GM12878 (cell line): ENCODE measurements around the gene GRIK4. TPM values are rescaled to one million over a fixed set of nuclear protein-coding genes. Genes with fewer than 3 reads are reported as not detected.

Experiments used
- ATAC-seq: fragments of 200-7000 bp; cut with Tn5 transposase; 3 replicates; pipeline ENCODE4 v1.9.1; 2020; ENCODE audit warnings: mild to moderate bottlenecking, moderate library complexity
- BruUV-seq: library from RNA; stranded (reverse); fragments of 400-500 nt; replicated peaks from 2 replicates; lab custom pipeline; 2021; lab: Mats Ljungman, UMichigan
- CTCF ChIA-PET: fragments of 300-600 bp; sonication (Branson Sonifier 250); formaldehyde crosslinking; extraction: SDS; loops from one replicate; lab custom pipeline; 2021; ENCODE audit warnings: inconsistent platforms; lab: Yijun Ruan, JAX
- POLR2A ChIA-PET: fragments of 350-600 bp; formaldehyde crosslinking; extraction: SDS; loops from one replicate; lab custom pipeline; 2021; ENCODE audit warnings: inconsistent platforms; lab: Charles Lee
- RAD21 ChIA-PET: fragments of 300-600 bp; sonication (Branson Sonifier 250); formaldehyde crosslinking; loops from one replicate; lab custom pipeline; 2023; ENCODE audit warnings: antibody characterized with exemption; ENCODE audit not compliant: unreplicated experiment; lab: Charles Lee
- SMC1A ChIA-PET: fragments of 300-600 bp; sonication (Branson Sonifier 250); formaldehyde crosslinking; loops from one replicate; lab custom pipeline; 2023; ENCODE audit not compliant: unreplicated experiment, uncharacterized antibody; lab: Charles Lee
- DNase-seq: peaks from one replicate; pipeline ENCODE4 v3.0.0-alpha.2; 2011; ENCODE audit warnings: low read depth, low spot score
- FAIRE-seq: peaks from 3 replicates; lab custom pipeline; 2011; peaks lifted over from hg19 to GRCh38; lab: Jason Lieb, UNC
- H2AFZ ChIP-seq: 2 replicates; pipeline ENCODE4 v1.6.0; 2011; ENCODE audit warnings: low read depth, low read length, control low read depth; ENCODE audit not compliant: control insufficient read depth
- H3K27ac ChIP-seq: 2 replicates; pipeline ENCODE4 v1.5.1; 2011; ENCODE audit warnings: control low read depth; ENCODE audit not compliant: control insufficient read depth, insufficient read depth
- H3K27me3 ChIP-seq, 2 experiments: replicated peaks in 1 of 2; 2 replicates each; pipeline versions ENCODE4 v1.6.0 to v1.6.1; 2011; ENCODE audit warnings: low read length in 1 of 2; ENCODE audit not compliant: control insufficient read depth in 2 of 2, insufficient read depth in 2 of 2
- H3K36me3 ChIP-seq, 2 experiments: 2 replicates each; pipeline ENCODE4 v1.5.1; 2011; ENCODE audit warnings: low read length in 1 of 2; ENCODE audit not compliant: control insufficient read depth in 2 of 2, insufficient read depth in 2 of 2
- H3K4me1 ChIP-seq: 2 replicates; pipeline ENCODE4 v1.6.1; 2011; ENCODE audit warnings: mild to moderate bottlenecking, low read length, moderate library complexity, mixed read lengths; ENCODE audit not compliant: control insufficient read depth, insufficient read depth
- H3K4me2 ChIP-seq: 2 replicates; pipeline ENCODE4 v1.6.0; 2011; ENCODE audit warnings: control low read depth; ENCODE audit not compliant: control insufficient read depth, insufficient read depth
- H3K4me3 ChIP-seq: fragments of 200-600 bp; sonication (generic); 2 replicates; pipeline ENCODE4 v1.5.1; 2016
- H3K79me2 ChIP-seq: 2 replicates; pipeline ENCODE4 v1.6.0; 2011; ENCODE audit warnings: low read length; ENCODE audit not compliant: control insufficient read depth, insufficient read depth
- H3K9ac ChIP-seq: 2 replicates; pipeline ENCODE4 v1.8.0; 2011; ENCODE audit warnings: low read length, control low read depth, mixed read lengths; ENCODE audit not compliant: control insufficient read depth, insufficient read depth
- H3K9me3 ChIP-seq: replicated peaks from 3 replicates; pipeline ENCODE4 v1.5.1; 2011; ENCODE audit warnings: mild to moderate bottlenecking, low read length; ENCODE audit not compliant: control insufficient read depth, insufficient read depth
- H4K20me1 ChIP-seq: 2 replicates; pipeline ENCODE4 v1.6.0; 2011; ENCODE audit not compliant: control insufficient read depth, insufficient read depth
- ASH2L ChIP-seq: fragments of 300-600, 200-600 bp; sonication (generic); IDR thresholded peaks from 2 replicates; pipeline ENCODE4 v1.6.1; 2017; ENCODE audit warnings: low read depth, mild to moderate bottlenecking, borderline replicate concordance
- ATF3 ChIP-seq: IDR thresholded peaks from 2 replicates; pipeline ENCODE4 v1.6.1; 2011; ENCODE audit warnings: low read depth, mild to moderate bottlenecking, low read length, moderate library complexity, borderline replicate concordance; ENCODE audit errors: extremely low read depth
- BCLAF1 ChIP-seq: fragments of 450-650 bp; IDR thresholded peaks from 2 replicates; pipeline ENCODE4 v1.6.1; 2017; ENCODE audit warnings: antibody characterized with exemption, mild to moderate bottlenecking, moderate library complexity
- BHLHE40 ChIP-seq, 2 experiments: fragments of 450-650 bp in 1 of 2; IDR thresholded peaks; 2 replicates each; pipeline ENCODE4 v1.6.1; 2011 to 2017; ENCODE audit warnings: low read depth in 2 of 2, borderline replicate concordance in 1 of 2, improper control_type of control experiment in 1 of 2, low read length in 1 of 2, mild to moderate bottlenecking in 1 of 2
- CTCF ChIP-seq, 3 experiments: IDR thresholded peaks in 2 of 3; conservative IDR thresholded peaks in 1 of 3; 2 replicates each; pipeline ENCODE4 v1.5.1; 2011; ENCODE audit warnings: low read depth in 3 of 3, low read length in 3 of 3, mild to moderate bottlenecking in 3 of 3, control low read depth in 2 of 3, moderate library complexity in 2 of 3, inconsistent platforms in 1 of 3, mixed read lengths in 1 of 3; ENCODE audit not compliant: control insufficient read depth in 2 of 3, insufficient read depth in 1 of 3; ENCODE audit errors: extremely low read depth in 1 of 3
- EED ChIP-seq: sonication (generic); IDR thresholded peaks from 2 replicates; pipeline ENCODE4 v1.6.1; 2016; ENCODE audit warnings: antibody characterized with exemption, low read depth
- EGR1 ChIP-seq, 2 experiments: IDR thresholded peaks; 1 replicate in 1 of 2; 2 replicates in 1 of 2; pipeline ENCODE4 v1.6.1; 2011 to 2012; ENCODE audit warnings: low read depth in 2 of 2, low read length in 2 of 2, borderline replicate concordance in 1 of 2, mild to moderate bottlenecking in 1 of 2, moderate library complexity in 1 of 2
- ESRRA ChIP-seq: IDR thresholded peaks from 2 replicates; pipeline ENCODE4 v1.6.1; 2012; ENCODE audit warnings: mild to moderate bottlenecking, low read length, improper control_type of control experiment
- KDM1A ChIP-seq: fragments of 200-600 bp; sonication (generic); IDR thresholded peaks from 2 replicates; pipeline ENCODE4 v1.6.1; 2016; ENCODE audit warnings: borderline replicate concordance
- KLF5 ChIP-seq: fragments of 450-650 bp; IDR thresholded peaks from 2 replicates; pipeline ENCODE4 v1.6.1; 2014; ENCODE audit warnings: mild to moderate bottlenecking; ENCODE audit not compliant: partially characterized antibody
- POLR2A ChIP-seq: IDR thresholded peaks from 2 replicates; pipeline ENCODE4 v1.6.1; 2011; ENCODE audit warnings: low read depth, mild to moderate bottlenecking, low read length
- RCOR1 ChIP-seq: conservative IDR thresholded peaks from 2 replicates; pipeline ENCODE4 v1.6.1; 2012; ENCODE audit warnings: low read depth, low read length, improper control_type of control experiment
- RELB ChIP-seq: fragments of 450-650 bp; IDR thresholded peaks from 2 replicates; pipeline ENCODE4 v1.6.1; 2017; ENCODE audit warnings: low read depth, mild to moderate bottlenecking, moderate library complexity
- SPI1 ChIP-seq: IDR thresholded peaks from 2 replicates; pipeline ENCODE4 v1.6.1; 2011; ENCODE audit warnings: low read depth, mild to moderate bottlenecking, low read length, moderate library complexity, borderline replicate concordance; ENCODE audit not compliant: insufficient read depth
- SREBF2 ChIP-seq: IDR thresholded peaks from 2 replicates; pipeline ENCODE4 v1.6.1; 2012; ENCODE audit warnings: mild to moderate bottlenecking, low read length
- TAF1 ChIP-seq: IDR thresholded peaks from 2 replicates; pipeline ENCODE4 v1.6.1; 2011; ENCODE audit warnings: mild to moderate bottlenecking, low read depth, low read length, borderline replicate concordance
- ZNF207 ChIP-seq: fragments of 450-650 bp; IDR thresholded peaks from 2 replicates; pipeline ENCODE4 v1.6.1; 2014; ENCODE audit warnings: antibody characterized with exemption, mild to moderate bottlenecking, borderline replicate concordance
- ZSCAN29 ChIP-seq: fragments of 450-650 bp; IDR thresholded peaks from 2 replicates; pipeline ENCODE4 v1.6.1; 2017; ENCODE audit warnings: mild to moderate bottlenecking, moderate library complexity
- ZZZ3 ChIP-seq: IDR thresholded peaks from 2 replicates; pipeline ENCODE4 v1.6.1; 2011; ENCODE audit warnings: low read depth; ENCODE audit not compliant: control insufficient read depth, insufficient read length
- WGBS: methylation state at CpG from one replicate; pipeline ENCODE4 v1.1.6; 2016; ENCODE audit warnings: low lambda C conversion rate; ENCODE audit not compliant: insufficient replicate concordance, insufficient coverage; ENCODE audit errors: missing lambda C conversion rate; 5-methylcytosine and 5-hydroxymethylcytosine counted together
- in situ Hi-C: fragments of 300-500 bp; cut with MboI; formaldehyde crosslinking; loops from 9 replicates; pipeline ENCODE4 v1.14.3; 2018; ENCODE audit warnings: mixed read lengths
- intact Hi-C: fragments of 100-400 bp; cut with micrococcal nuclease; formaldehyde crosslinking; loops from one replicate; pipeline ENCODE4 v1.14.2; 2022; ENCODE audit not compliant: unreplicated experiment
- polyA plus RNA-seq, 11 experiments: library from polyadenylated mRNA; depleted of rRNA in 4 of 11; unstranded in 6 of 11; stranded (reverse) in 5 of 11; fragments of >200 nt; fragmentation: Nextera tagmentation in 4 of 11; fragmentation: Illumina TruSeq in 1 of 11; extraction: Ambion mirVana in 4 of 11; extraction: Trizol in 1 of 11; gene quantifications; 1 replicate in 1 of 11; 2 replicates in 10 of 11; pipeline versions ENCODE4 v1.2.1 to v1.2.3, GENCODE V29; 2011 to 2016; ENCODE audit warnings: inconsistent platforms in 2 of 11, missing spikeins in 2 of 11, low read depth in 1 of 11
- total RNA-seq, 4 experiments: library from RNA; depleted of rRNA in 3 of 4; stranded (reverse); fragments of >200 nt in 3 of 4; fragmentation: Illumina TruSeq in 1 of 4; extraction: Trizol in 1 of 4; gene quantifications; 2 replicates each; pipeline versions ENCODE4 v1.2.1 to v1.2.3, GENCODE V29; 2013 to 2021

The GRIK4 gene
- total and polyA plus RNA-seq, 10 of the 15 experiments (the other 5 are each of a cell fraction or from before 2014, with no cell fraction given), result 0.33 to 3.6 (median 0.72) TPM

GRCh38 chr11:120840661-120841060 lies 329.1 kb downstream of the GRIK4 start:
- ChIA-PET POLR2A (no interaction called here), RAD21 (no interaction called here), SMC1A (interaction anchor here (1.2 kb wide), 1 partner anchor 21 kb away, joined by 3 read pairs; no protein-coding TSS in a partner anchor), CTCF (interaction anchor here (0.6 to 0.7 kb wide), 2 partner anchors 24 to 39 kb away, joined by 3 to 4 read pairs; no protein-coding TSS in a partner anchor)
- FAIRE-seq (no peak), ATAC-seq (no peak), DNase-seq (no peak)
- 78% methylated on average over 1 of the region's 1 CpG for WGBS
- Histone ChIP-seq H3K9ac (no peak overlapping the region), H2AFZ (no peak overlapping the region), H4K20me1 (no peaks in the 10 kb centered on the region), H3K27me3 (no peaks in the 10 kb centered on the region), H3K4me2 (no peak overlapping the region), H3K4me1 (peaks cover 13% of the 10 kb centered on the region), H3K79me2 (no peaks in the 10 kb centered on the region), H3K4me3 (no peak overlapping the region), H3K27ac (no peak overlapping the region), H3K36me3 (no peaks in the 10 kb centered on the region), H3K9me3 (no peaks in the 10 kb centered on the region)
- in situ Hi-C loops (no loop called here), intact Hi-C loops (no loop called here)
- BruUV-seq, result no TSS peak
- TF ChIP-seq ZNF207, result no peak
- no peak for TF ChIP-seq ATF3
- TF ChIP-seq ASH2L, result no peak
- TF ChIP-seq BHLHE40 (IDR thresholded peaks at IDR 0.05; ENCODE audit: borderline replicate concordance in 1 of 2, low read depth in 2 of 2, low read length in 1 of 2), result no peak
- no peak for TF ChIP-seq TAF1
- TF ChIP-seq SREBF2, result no peak
- TF ChIP-seq CTCF (IDR thresholded peaks at IDR 0.05 in 2 of 3, conservative IDR thresholded peaks at IDR 0.05 in 1 of 3; ENCODE audit: control insufficient read depth in 2 of 3, extremely low read depth in 1 of 3, insufficient read depth in 1 of 3, low read depth in 3 of 3, low read length in 3 of 3), result no peak
- no peak for TF ChIP-seq KLF5
- TF ChIP-seq RELB, result no peak
- TF ChIP-seq SPI1, result no peak
- TF ChIP-seq EED, result no peak
- TF ChIP-seq RCOR1, result no peak
- TF ChIP-seq BCLAF1, result no peak
- TF ChIP-seq ZZZ3, result no peak
- no peak for TF ChIP-seq POLR2A
- no peak for TF ChIP-seq ZSCAN29
- TF ChIP-seq KDM1A, result no peak
- TF ChIP-seq ESRRA, result no peak
- no peak for TF ChIP-seq EGR1 (IDR thresholded peaks at IDR 0.05; ENCODE audit: borderline replicate concordance in 1 of 2, low read depth in 2 of 2, low read length in 2 of 2)
